ENCODE measurements around the gene GABBR1. TPM values are rescaled to one million over a fixed set of nuclear protein-coding genes. Genes with fewer than 3 reads are reported as not detected.

The GABBR1 gene
- total and polyA plus RNA-seq, 4 donors = 1.1 to 4.7 (median 1.4) TPM

DNA sequence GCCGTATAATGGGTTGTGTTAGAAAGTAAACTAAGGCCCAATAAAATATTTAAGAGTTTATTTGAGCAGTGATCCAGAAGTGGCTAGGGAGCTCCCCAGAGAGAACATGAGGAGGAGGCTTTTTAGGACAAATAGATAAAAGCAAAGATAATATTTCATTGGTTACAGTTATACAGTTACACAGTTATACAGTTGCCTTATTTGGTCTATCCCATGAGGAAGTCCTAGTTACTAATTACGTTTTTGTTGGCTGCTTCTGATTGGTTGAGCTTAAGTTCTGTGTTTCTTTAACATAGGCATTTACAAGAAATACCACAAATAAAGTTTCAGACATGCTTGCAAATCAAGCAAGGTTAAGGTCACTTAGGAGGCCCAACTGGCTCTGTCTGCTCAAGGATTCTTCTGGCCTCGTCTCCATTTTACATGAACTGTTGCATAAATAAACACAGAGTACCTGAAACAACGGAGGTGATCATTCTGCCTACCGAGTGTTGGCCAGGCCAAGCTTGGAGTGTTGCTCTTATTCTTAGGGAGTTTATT is 80.4 kb downstream of the GABBR1 start (continued):
- TF ChIP-seq FOXA1 (IDR thresholded peaks at IDR 0.05) = no peak
- no peak for TF ChIP-seq SP1 (IDR thresholded peaks at IDR 0.05)

DNA sequence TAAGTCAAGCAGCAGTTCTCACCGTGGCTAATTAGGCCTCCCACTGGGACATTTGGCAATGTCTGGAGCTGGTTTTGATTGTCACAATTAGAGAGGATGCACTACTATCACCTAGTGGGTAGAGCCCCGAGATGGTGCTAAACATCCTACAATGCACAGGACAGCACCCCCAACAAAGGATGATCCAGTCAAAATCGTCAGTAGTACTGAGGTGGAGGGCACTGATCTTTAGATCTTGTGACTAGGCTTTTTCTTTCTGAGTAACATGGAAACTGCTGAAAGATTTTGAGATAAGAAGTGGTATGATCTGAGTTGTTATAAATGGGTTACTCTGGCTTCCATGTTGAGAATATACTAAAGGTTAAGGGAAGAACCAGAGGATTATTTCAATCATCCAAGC is 85.4 kb downstream of the GABBR1 start:
- H3K27me3 ChIP-seq (ENCODE audit: control insufficient read depth in 4 of 4, insufficient read depth in 4 of 4, low read length in 3 of 4) = peaks cover 0 to 2% (median 0%) of the 10 kb centered on the region in 4 donors
- H3K27ac ChIP-seq (ENCODE audit: low read depth in 1 of 2, low read length in 2 of 2) = no peak overlapping the region
- WGBS = 46% methylated on average over 3 of the region's 3 CpGs
- TF ChIP-seq EGR1 (IDR thresholded peaks at IDR 0.05; ENCODE audit: low read depth in 2 of 2) = no peak
- TF ChIP-seq HNF4G (IDR thresholded peaks at IDR 0.05) = no peak
- no peak for TF ChIP-seq RXRA (IDR thresholded peaks at IDR 0.05)
- TF ChIP-seq YY1 (IDR thresholded peaks at IDR 0.05) = no peak
- no peak for TF ChIP-seq FOXA2 (IDR thresholded peaks at IDR 0.05)
- no peak for TF ChIP-seq GABPA (IDR thresholded peaks at IDR 0.05 in 1 of 2, conservative IDR thresholded peaks at IDR 0.05 in 1 of 2)
- TF ChIP-seq HNF4A (conservative IDR thresholded peaks at IDR 0.05) = no peak
- TF ChIP-seq, protein P1, sequence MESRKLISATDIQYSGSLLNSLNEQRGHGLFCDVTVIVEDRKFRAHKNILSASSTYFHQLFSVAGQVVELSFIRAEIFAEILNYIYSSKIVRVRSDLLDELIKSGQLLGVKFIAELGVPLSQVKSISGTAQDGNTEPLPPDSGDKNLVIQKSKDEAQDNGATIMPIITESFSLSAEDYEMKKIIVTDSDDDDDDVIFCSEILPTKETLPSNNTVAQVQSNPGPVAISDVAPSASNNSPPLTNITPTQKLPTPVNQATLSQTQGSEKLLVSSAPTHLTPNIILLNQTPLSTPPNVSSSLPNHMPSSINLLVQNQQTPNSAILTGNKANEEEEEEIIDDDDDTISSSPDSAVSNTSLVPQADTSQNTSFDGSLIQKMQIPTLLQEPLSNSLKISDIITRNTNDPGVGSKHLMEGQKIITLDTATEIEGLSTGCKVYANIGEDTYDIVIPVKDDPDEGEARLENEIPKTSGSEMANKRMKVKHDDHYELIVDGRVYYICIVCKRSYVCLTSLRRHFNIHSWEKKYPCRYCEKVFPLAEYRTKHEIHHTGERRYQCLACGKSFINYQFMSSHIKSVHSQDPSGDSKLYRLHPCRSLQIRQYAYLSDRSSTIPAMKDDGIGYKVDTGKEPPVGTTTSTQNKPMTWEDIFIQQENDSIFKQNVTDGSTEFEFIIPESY (IDR thresholded peaks at IDR 0.05) = no peak
- TF ChIP-seq, protein P2, sequence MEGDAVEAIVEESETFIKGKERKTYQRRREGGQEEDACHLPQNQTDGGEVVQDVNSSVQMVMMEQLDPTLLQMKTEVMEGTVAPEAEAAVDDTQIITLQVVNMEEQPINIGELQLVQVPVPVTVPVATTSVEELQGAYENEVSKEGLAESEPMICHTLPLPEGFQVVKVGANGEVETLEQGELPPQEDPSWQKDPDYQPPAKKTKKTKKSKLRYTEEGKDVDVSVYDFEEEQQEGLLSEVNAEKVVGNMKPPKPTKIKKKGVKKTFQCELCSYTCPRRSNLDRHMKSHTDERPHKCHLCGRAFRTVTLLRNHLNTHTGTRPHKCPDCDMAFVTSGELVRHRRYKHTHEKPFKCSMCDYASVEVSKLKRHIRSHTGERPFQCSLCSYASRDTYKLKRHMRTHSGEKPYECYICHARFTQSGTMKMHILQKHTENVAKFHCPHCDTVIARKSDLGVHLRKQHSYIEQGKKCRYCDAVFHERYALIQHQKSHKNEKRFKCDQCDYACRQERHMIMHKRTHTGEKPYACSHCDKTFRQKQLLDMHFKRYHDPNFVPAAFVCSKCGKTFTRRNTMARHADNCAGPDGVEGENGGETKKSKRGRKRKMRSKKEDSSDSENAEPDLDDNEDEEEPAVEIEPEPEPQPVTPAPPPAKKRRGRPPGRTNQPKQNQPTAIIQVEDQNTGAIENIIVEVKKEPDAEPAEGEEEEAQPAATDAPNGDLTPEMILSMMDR (IDR thresholded peaks at IDR 0.05; ENCODE audit: low read depth, low read length, missing input control) = no peak
- TF ChIP-seq, protein P3, sequence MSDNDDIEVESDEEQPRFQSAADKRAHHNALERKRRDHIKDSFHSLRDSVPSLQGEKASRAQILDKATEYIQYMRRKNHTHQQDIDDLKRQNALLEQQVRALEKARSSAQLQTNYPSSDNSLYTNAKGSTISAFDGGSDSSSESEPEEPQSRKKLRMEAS (IDR thresholded peaks at IDR 0.05) = no peak
- no peak for TF ChIP-seq FOXA1 (IDR thresholded peaks at IDR 0.05)
- no peak for TF ChIP-seq JUND (IDR thresholded peaks at IDR 0.05)
- DNase-seq (ENCODE audit: low spot score) = no peak
- H3K9me3 ChIP-seq (ENCODE audit: control insufficient read depth in 4 of 4, low read length in 3 of 4) = no peaks in the 10 kb centered on the region
- no peaks in the 10 kb centered on the region for H3K4me1 ChIP-seq (ENCODE audit: control insufficient read depth in 4 of 4, insufficient read depth in 4 of 4, low read length in 3 of 4)
- H3K4me3 ChIP-seq (ENCODE audit: low read depth in 1 of 3, low read length in 3 of 3) = no peak overlapping the region
- H3K36me3 ChIP-seq (ENCODE audit: control insufficient read depth in 4 of 4, insufficient read depth in 3 of 4, low read depth in 1 of 4, low read length in 3 of 4) = no peaks in the 10 kb centered on the region
- no peak overlapping the region for H3K9ac ChIP-seq (ENCODE audit: low read depth in 1 of 2, low read length in 2 of 2)

DNA sequence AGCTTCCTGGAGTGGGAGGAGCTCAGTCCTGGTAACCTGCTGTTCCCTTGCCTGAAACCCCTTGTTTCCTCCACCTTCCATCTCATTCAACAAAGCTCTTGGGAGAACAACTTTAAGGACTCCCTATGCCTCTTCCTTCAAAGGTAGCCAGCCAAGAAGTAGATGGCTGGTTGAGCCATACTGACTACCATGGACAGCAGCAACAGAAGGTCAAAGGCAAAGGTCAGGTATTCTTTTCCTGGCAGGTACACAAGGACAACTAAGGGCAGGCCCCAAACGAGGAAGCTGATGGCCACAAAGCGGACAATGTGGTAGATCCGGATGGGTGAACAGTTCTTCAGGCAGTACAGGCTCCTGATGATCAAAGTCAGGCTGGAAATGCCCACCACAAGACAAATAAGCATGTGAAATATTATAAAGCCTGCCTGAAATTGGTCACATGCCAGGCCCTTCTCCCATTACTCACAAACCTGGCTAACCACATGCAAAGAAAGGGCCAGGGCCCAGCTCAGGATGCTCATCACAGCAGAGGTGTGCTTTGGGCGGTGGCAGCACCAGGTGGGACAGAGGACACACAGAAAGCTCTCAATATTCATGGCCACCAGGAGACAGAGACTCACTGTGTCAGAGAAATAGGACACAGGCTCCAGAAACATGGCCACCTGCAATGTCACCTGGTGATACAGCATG is 95.1 kb downstream of the GABBR1 start:
- H3K9me3 ChIP-seq (ENCODE audit: control insufficient read depth in 4 of 4, low read length in 3 of 4) = no peaks in the 10 kb centered on the region
- H3K4me1 ChIP-seq (ENCODE audit: control insufficient read depth in 4 of 4, insufficient read depth in 4 of 4, low read length in 3 of 4) = no peaks in the 10 kb centered on the region
- WGBS = 72% methylated on average over 4 of the region's 4 CpGs
- no peak overlapping the region for H3K27ac ChIP-seq (ENCODE audit: low read depth in 1 of 2, low read length in 2 of 2)
- no peak for DNase-seq (ENCODE audit: low spot score)
- H3K4me3 ChIP-seq (ENCODE audit: low read depth in 1 of 3, low read length in 3 of 3) = no peak overlapping the region
- no peak overlapping the region for H3K9ac ChIP-seq (ENCODE audit: low read depth in 1 of 2, low read length in 2 of 2)
- H3K36me3 ChIP-seq (ENCODE audit: control insufficient read depth in 4 of 4, insufficient read depth in 3 of 4, low read depth in 1 of 4, low read length in 3 of 4) = no peaks in the 10 kb centered on the region
- TF ChIP-seq NR2F2 (IDR thresholded peaks at IDR 0.05) (peak; percentile 34), HNF4G (IDR thresholded peaks at IDR 0.05) (no peak), RXRA (IDR thresholded peaks at IDR 0.05) (peak in 1 of 2 donors; percentile 30)
- TF ChIP-seq, protein P4, sequence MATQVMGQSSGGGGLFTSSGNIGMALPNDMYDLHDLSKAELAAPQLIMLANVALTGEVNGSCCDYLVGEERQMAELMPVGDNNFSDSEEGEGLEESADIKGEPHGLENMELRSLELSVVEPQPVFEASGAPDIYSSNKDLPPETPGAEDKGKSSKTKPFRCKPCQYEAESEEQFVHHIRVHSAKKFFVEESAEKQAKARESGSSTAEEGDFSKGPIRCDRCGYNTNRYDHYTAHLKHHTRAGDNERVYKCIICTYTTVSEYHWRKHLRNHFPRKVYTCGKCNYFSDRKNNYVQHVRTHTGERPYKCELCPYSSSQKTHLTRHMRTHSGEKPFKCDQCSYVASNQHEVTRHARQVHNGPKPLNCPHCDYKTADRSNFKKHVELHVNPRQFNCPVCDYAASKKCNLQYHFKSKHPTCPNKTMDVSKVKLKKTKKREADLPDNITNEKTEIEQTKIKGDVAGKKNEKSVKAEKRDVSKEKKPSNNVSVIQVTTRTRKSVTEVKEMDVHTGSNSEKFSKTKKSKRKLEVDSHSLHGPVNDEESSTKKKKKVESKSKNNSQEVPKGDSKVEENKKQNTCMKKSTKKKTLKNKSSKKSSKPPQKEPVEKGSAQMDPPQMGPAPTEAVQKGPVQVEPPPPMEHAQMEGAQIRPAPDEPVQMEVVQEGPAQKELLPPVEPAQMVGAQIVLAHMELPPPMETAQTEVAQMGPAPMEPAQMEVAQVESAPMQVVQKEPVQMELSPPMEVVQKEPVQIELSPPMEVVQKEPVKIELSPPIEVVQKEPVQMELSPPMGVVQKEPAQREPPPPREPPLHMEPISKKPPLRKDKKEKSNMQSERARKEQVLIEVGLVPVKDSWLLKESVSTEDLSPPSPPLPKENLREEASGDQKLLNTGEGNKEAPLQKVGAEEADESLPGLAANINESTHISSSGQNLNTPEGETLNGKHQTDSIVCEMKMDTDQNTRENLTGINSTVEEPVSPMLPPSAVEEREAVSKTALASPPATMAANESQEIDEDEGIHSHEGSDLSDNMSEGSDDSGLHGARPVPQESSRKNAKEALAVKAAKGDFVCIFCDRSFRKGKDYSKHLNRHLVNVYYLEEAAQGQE (IDR thresholded peaks at IDR 0.05) = peak; percentile 98
- H3K27me3 ChIP-seq (ENCODE audit: control insufficient read depth in 4 of 4, insufficient read depth in 4 of 4, low read length in 3 of 4) = no peaks in the 10 kb centered on the region
